GM21367 (cell line): ENCODE measurements around the gene SPATA13.

Experiments used
- ATAC-seq: cut with Tn5 transposase; IDR thresholded peaks from one replicate; pipeline ENCODE4 v1.9.1; 2021; ENCODE audit not compliant: unreplicated experiment

The SPATA13 gene

GRCh38 chr13:24141333-24141910 lies 19.1 kb upstream of the SPATA13 start:
- no peak for ATAC-seq

DNA sequence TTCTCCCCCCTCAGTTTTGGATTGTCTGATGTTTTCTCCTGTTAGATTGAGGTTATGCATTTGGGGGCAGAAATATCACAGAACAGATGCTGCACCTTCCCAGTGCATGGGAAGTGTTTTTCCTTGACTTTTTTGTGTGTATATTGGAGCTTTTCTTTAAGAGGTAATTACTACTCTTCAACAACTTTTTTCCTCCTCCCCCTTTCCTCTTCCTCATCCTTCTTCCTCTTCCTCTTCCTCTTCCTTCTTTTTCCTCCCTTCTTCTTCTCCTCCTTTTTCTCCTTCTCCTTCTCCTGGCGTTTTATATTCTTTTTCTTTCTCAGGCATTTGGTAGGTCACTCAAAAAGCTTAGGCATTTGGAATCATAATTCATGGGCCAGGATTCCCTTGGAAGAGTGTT lies 18.1 kb upstream of the SPATA13 start:
- no peak for ATAC-seq

DNA sequence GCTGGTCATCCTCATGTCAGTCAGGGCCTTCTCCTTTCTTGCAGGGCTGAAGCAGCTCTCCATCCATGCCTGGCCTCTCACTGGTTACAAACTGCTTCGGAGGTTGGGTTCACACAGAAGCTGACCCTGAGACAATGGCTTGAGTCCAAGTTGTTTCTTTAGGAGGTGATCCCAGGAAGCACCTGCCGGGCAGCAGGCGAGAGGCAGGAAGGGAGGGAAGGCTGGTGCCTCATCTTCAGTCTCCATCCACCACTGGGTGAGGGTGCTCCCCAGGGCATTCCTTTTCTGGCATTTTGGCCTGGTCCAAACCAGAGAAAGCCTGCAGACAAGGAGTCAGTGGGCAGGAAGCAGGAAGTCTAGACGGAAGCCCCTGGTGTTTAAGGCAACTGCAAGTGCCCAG lies 17.6 kb upstream of the SPATA13 start:
- no peak for ATAC-seq

DNA sequence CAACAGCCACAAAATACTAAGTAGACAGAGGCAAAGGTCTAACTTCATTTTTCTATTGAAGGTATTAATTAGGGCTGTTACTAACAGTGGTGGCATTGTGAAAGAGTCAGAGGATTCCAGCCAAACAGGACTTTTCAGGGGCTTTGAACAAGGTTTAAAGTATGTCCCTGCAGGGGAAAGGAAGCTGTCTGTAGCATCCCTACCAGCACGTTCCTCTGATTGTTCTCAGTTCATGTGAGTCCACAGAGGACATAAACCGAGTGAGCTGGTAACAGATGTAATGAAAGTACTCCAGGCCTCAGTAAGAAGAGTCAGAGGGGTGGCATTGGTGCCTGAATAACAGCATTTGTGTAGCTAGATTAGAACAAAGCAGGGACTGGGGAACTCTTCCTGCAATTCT lies 15.3 kb upstream of the SPATA13 start:
- no peak for ATAC-seq

GRCh38 chr13:24145674-24146073 lies 14.8 kb upstream of the SPATA13 start:
- no peak for ATAC-seq

- no peak for ATAC-seq
These were observed 13.5 kb upstream of the SPATA13 start for GRCh38 chr13:24146961-24147569.

DNA sequence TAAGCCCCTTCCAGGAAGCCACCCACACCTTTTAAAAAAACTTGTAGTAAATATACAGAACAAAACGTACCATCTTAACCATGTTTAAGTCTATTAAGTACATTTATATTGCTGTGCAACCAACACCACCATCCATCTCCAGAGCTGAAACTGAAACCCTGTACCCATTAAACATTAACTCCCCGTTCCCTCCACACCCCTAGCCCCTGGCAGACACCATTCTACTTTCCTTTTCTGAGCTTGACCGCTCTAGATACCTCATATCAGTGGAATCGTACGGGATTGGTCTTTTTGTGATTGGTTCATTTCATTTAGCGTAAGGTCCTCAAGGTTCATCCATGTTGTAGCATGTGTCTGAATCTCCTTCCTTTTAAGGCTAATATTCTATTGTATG lies 13.0 kb upstream of the SPATA13 start:
- no peak for ATAC-seq

DNA sequence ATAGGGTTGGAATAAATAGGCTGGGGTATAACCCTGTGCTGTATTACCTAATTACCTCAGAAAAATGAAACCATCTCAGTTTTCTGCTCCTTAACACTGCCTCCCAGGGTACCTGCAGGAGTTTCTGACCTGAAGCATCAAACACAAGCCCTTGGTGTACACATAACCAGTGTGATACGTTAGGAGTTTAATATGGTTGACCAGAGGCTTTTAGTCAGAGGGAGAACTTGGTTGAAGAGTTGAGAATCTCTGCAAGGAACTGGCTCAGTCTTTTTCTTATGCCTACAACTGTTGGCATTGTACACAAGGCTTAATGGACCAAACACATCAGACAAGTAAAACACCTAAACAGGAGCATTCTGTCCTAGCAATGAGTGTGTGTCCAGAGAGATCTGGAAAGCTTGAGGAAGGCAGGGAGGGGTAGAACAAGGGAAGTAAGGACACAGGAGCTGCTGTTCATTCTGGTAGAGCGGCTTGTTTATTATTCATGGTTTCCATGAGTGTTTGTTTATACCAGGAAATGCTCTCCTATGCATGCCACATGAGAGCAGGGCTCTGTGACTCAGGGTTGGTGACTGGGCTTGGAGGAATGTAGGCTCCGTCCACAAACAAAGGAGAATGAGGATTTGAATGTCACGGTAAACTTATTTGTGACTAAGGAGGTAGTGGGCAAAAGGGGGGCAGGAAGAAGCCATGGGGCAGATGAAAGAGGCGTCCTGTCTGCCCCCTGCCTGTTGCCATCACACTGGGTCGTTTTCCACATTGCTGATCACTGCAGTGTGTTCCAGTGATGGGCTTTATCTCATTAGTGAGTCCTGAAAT lies 11.9 kb upstream of the SPATA13 start:
- no peak for ATAC-seq

- no peak for ATAC-seq
These were observed 11.1 kb upstream of the SPATA13 start for GRCh38 chr13:24149246-24150032.

DNA sequence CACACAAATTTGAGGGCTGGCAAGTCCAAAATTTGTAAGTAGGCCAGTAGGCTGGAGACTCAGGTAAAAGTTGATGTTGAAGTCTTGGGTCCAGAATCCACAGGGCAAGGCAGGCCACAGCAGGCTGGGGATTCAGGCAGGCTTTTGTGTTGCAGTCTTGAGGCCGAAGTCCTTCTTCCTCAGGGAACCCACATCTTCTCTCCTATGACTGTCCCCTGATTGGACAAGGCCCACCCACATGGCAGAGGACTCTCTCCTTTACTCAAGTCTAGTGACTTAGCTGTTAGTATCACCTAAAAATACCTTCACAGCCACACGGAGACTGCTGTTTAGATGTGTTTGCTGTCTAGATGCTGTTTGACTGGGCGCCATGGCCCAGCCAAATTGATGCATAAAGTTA lies 9.9 kb upstream of the SPATA13 start:
- no peak for ATAC-seq

DNA sequence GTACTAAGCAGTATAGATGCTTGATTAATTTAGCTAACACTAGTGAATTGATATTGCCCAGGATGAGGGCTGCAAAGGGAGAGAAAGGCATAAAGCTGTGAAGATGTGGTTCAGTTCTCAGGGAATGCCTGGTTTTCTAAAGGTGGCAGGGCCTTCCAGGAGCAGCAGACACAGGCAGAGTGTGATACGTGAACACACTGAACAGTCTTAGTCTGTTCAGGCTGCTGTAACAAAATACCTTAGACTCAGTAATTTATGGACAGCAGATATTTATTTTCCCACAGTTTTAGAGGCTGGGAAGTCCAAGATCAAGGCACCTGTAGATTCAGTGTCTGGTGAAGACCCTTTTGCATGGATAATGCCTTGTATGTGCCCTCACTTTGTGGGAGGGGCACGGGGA lies 8.7 kb upstream of the SPATA13 start:
- ATAC-seq: no peak

DNA sequence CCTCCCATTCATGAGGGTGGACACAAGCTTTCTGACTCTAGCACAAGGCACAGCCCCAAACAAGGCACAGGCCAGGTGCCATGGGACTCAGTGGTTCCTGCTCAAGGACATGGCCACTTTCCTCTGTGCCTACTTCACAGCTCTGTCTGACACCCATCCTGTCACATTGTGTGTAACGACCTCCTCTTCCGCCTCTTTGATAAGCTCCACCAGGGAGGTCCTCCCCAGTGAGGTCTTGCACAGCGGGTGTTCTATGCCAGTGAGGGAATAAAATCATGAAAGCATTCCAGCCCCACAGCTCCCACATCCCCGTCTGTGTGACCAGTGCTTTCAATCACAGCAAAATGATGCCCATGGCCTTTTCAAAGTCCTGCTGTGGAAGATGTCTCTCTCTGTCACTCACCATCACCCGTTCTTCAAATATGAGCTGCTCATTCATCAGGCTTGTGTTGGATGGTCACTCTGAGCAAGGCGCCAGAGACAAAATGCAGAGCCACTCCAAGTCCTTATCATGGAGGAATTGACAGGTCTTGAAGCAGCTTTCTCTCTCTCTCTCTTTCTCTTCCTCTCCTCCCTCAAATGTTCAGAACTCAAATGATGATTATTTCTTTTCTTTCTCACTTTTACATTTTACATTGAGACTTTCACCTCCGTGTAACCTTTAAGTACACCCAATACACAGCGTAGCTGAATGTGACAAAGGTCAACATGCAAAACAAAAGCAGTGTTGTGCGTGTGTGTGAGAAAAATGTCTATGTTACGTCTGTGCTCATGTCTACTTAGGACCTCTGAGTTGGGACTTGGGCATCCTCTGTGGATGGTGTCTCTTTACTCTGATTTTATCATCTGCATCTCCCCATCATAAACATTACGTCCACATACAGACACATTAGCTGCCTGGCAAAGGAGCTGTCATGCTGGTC lies 8.0 kb upstream of the SPATA13 start:
- no peak for ATAC-seq

- no peak for ATAC-seq
These were observed 7.2 kb upstream of the SPATA13 start for GRCh38 chr13:24153347-24153746.

- ATAC-seq: no peak
These were observed 6.4 kb upstream of the SPATA13 start for GRCh38 chr13:24153979-24154701.

DNA sequence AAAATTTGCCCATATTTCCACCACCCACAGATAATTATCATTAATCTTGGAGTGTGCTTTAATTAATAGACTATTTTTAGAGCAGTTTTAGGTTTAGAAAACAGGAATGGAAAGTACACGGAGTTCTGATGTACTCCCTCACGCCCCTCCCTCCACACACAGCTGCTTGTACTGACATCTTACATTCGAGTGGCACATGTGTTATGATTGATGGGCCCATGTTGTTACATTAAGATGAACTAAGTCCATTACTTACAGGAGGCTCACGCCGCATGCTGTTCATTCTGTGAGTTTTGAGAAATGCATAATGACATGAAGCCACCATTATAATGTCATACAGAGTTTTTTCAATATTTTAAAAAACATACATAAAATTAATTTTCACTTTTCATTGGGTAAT lies 1.2 kb upstream of the SPATA13 start:
- no peak for ATAC-seq

GRCh38 chr13:24161010-24161775 lies 673 bp downstream of the SPATA13 start:
- ATAC-seq: peak; percentile 28

DNA sequence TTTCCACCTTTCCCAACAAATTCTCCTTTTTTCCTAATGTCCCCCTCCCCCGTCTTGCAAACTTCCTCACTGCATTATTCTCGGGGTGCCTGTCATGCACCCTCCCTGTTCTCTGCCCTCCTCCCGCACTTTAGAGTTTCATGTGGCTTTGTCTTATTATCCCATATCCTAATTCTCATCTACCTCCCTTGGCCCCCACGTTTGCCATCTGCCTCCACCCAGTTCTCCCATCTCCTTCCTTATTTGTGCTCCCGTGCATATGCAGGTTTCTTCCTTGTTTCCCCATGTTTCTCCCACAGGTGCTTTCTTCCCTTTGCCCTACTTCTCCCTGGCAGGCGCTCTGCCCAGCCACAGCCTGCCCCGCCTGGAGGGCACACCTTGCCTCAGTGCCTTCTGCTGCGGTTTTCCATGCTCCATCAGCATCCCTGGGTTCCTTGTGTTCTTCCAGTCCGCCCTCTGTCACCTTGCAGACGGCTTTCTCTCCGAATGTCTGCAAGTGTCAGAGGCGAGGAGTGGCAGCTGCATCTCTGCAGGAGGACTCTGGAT lies 1.5 kb downstream of the SPATA13 start:
- no peak for ATAC-seq

DNA sequence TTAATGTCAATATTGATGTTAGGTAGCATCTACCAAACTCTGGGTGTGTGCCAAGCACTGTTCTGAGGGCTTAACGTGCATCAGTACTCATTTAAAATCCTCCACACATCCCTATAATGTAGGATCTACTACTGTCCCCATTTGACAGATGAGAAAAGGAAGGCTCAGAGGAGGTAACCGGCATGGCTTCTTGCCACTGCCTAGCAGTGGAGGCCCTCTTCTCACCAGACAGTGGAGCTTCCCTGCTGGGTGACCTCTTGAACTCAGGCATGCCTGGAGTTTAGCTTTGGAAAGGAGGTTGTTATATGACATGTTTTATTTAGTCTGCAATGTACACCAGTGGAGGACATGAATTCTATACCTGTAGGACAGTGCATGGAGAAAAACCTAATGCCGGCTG lies 2.1 kb downstream of the SPATA13 start:
- no peak for ATAC-seq

GRCh38 chr13:24165746-24166145 lies 5.2 kb downstream of the SPATA13 start:
- no peak for ATAC-seq
